ENCODE data around the gene SMG5. TPM values are rescaled to one million over a fixed set of nuclear protein-coding genes. Genes with fewer than 3 reads are reported as not detected.
A peak's percentile ranks its signal among the peaks of the same experiment; 100 is the strongest.

The SMG5 gene
- polyA plus RNA-seq, 1 donor (not counting 4 experiments of a cell fraction or from before 2014, with no cell fraction given), result 22.4 TPM

DNA sequence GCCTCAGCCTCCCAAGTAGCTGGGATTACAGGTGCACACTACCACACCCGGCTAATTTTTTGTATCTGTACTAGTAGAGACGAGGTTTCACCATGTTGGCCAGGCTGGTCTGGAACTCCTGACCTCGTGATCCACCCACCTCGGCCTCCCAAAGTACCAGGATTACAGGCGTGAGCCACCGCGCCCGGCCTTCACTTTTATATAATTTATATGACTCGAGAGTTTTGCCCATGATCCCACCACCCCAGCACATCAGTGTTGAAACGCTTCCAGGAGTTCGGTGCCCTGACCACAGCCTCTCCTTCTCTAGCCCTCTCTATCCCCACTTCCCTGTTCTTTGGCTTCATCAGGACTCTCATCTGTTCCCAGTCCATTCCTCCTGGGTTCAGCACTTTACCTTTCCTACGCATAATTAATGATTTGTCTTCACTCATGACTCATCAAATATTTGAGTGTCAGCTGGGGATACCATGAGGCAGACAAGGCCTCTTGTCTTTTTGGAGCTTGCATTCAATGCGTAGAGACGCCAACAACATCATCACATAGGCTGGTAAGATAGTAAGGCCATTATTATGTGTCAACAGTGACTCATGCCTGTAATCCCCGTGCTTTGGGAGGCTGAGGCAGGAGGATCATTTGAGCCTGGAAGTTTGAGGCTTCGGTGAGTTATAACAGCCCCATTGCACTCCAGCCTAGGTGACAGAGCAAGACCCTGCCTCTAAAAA is 68.4 kb downstream of the SMG5 start:
- Histone ChIP-seq H2AFZ (ENCODE audit: control insufficient read depth, low read length) (no peak overlapping the region), H3K36me3 (ENCODE audit: control insufficient read depth in 2 of 2, extremely low read depth in 1 of 2, insufficient read depth in 2 of 2, low read length in 2 of 2) (peaks cover 9 to 14% of the 10 kb centered on the region in 2 experiments), H3K9me3 (ENCODE audit: control insufficient read depth, low read depth, low read length) (no peaks in the 10 kb centered on the region), H3K27me3 (ENCODE audit: control insufficient read depth, extremely low read depth, insufficient read depth, low read length) (no peaks in the 10 kb centered on the region), H4K20me1 (ENCODE audit: control insufficient read depth, extremely low read depth, insufficient read depth, low read length) (no peaks in the 10 kb centered on the region), H3K9me1 (ENCODE audit: control insufficient read depth, extremely low read depth, insufficient read depth, low read length) (no peaks in the 10 kb centered on the region), H3K4me1 (ENCODE audit: control insufficient read depth, extremely low read depth, insufficient read depth, low read length) (peaks cover 32% of the 10 kb centered on the region), H3K4me2 (ENCODE audit: control insufficient read depth, extremely low read depth, insufficient read depth, low read depth, low read length) (peak overlapping the region; percentile 96), H3K27ac (ENCODE audit: control insufficient read depth, insufficient read depth, low read length) (peak overlapping the region; percentile 97), H3K4me3 (ENCODE audit: control insufficient read depth in 2 of 3, extremely low read depth in 1 of 3, insufficient read depth in 2 of 3, low read depth in 1 of 3, low read length in 3 of 3) (peak overlapping the region in 2 of 3 experiments; percentile 87 to 90), H3K79me2 (ENCODE audit: control insufficient read depth, insufficient read depth, low read length) (peaks cover 8% of the 10 kb centered on the region), H3K9ac (ENCODE audit: control insufficient read depth, extremely low read depth, insufficient read depth, low read length) (peak overlapping the region; percentile 97)
- dilution Hi-C loops (cut with MboI; ENCODE audit: extremely low pct_ligation_motif_present, low sequenced_read_pairs), result no loop called here
- no peak for FAIRE-seq
- no peak for TF ChIP-seq EZH2 (IDR thresholded peaks at IDR 0.05; ENCODE audit: low read length)
- TF ChIP-seq, protein P1, sequence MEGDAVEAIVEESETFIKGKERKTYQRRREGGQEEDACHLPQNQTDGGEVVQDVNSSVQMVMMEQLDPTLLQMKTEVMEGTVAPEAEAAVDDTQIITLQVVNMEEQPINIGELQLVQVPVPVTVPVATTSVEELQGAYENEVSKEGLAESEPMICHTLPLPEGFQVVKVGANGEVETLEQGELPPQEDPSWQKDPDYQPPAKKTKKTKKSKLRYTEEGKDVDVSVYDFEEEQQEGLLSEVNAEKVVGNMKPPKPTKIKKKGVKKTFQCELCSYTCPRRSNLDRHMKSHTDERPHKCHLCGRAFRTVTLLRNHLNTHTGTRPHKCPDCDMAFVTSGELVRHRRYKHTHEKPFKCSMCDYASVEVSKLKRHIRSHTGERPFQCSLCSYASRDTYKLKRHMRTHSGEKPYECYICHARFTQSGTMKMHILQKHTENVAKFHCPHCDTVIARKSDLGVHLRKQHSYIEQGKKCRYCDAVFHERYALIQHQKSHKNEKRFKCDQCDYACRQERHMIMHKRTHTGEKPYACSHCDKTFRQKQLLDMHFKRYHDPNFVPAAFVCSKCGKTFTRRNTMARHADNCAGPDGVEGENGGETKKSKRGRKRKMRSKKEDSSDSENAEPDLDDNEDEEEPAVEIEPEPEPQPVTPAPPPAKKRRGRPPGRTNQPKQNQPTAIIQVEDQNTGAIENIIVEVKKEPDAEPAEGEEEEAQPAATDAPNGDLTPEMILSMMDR (optimal IDR thresholded peaks at IDR 0.05 in 1 of 3, IDR thresholded peaks at IDR 0.05 in 1 of 3, conservative IDR thresholded peaks at IDR 0.05 in 1 of 3; ENCODE audit: extremely low read depth in 1 of 3, insufficient read depth in 2 of 3, low read length in 3 of 3), result no peak
- DNase-seq (ENCODE audit: low read depth, low spot score), result peak; percentile 96

DNA sequence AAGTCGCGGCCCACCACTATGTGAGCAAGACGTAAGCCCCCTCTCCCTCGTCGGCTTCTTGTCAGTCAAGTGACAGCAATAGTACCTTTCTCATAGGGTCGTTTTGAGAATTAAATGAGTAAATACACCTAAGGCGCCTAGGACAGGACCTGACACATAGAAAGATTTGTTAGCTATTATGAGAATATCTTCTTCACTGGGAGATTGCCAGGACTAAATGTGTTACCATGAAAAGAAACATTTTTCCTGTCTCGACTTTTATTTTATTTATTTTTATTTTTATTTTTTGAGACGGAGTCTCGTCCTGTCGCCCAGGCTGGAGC is 69.0 kb downstream of the SMG5 start:
- peak overlapping the region; percentile 96 for H3K4me2 ChIP-seq (ENCODE audit: control insufficient read depth, extremely low read depth, insufficient read depth, low read depth, low read length)
- H3K9me1 ChIP-seq (ENCODE audit: control insufficient read depth, extremely low read depth, insufficient read depth, low read length), result no peaks in the 10 kb centered on the region
- dilution Hi-C loops (cut with MboI; ENCODE audit: extremely low pct_ligation_motif_present, low sequenced_read_pairs), result no loop called here
- DNase-seq (ENCODE audit: low read depth, low spot score), result no peak
- peak overlapping the region; percentile 49 to 90 (median 87) for H3K4me3 ChIP-seq (ENCODE audit: control insufficient read depth in 2 of 3, extremely low read depth in 1 of 3, insufficient read depth in 2 of 3, low read depth in 1 of 3, low read length in 3 of 3)
- no peaks in the 10 kb centered on the region for H3K9me3 ChIP-seq (ENCODE audit: control insufficient read depth, low read depth, low read length)
- TF ChIP-seq EZH2 (IDR thresholded peaks at IDR 0.05; ENCODE audit: low read length), result no peak
- TF ChIP-seq, protein P1 (optimal IDR thresholded peaks at IDR 0.05 in 1 of 3, IDR thresholded peaks at IDR 0.05 in 1 of 3, conservative IDR thresholded peaks at IDR 0.05 in 1 of 3; ENCODE audit: extremely low read depth in 1 of 3, insufficient read depth in 2 of 3, low read length in 3 of 3), result no peak
- no peaks in the 10 kb centered on the region for H3K27me3 ChIP-seq (ENCODE audit: control insufficient read depth, extremely low read depth, insufficient read depth, low read length)
- H3K27ac ChIP-seq (ENCODE audit: control insufficient read depth, insufficient read depth, low read length), result peak overlapping the region; percentile 97
- FAIRE-seq, result no peak
- H3K4me1 ChIP-seq (ENCODE audit: control insufficient read depth, extremely low read depth, insufficient read depth, low read length), result peaks cover 31% of the 10 kb centered on the region
- peaks cover 6% of the 10 kb centered on the region for H3K79me2 ChIP-seq (ENCODE audit: control insufficient read depth, insufficient read depth, low read length)
- H2AFZ ChIP-seq (ENCODE audit: control insufficient read depth, low read length), result peak overlapping the region; percentile 96
- peak overlapping the region; percentile 97 for H3K9ac ChIP-seq (ENCODE audit: control insufficient read depth, extremely low read depth, insufficient read depth, low read length)
- peaks cover 9 to 14% of the 10 kb centered on the region in 2 experiments for H3K36me3 ChIP-seq (ENCODE audit: control insufficient read depth in 2 of 2, extremely low read depth in 1 of 2, insufficient read depth in 2 of 2, low read length in 2 of 2)
- H4K20me1 ChIP-seq (ENCODE audit: control insufficient read depth, extremely low read depth, insufficient read depth, low read length), result no peaks in the 10 kb centered on the region
